AG10803 (cell line): ENCODE measurements around the gene DNAH3.
A peak's percentile ranks its signal among the peaks of the same experiment; 100 is the strongest.
"Not testable (repeated sequence)": the region's sequence is repeated elsewhere in the genome, so short reads cannot be mapped to it uniquely, and the experiment has no call there.

ENCODE experiments used
- DNase-seq: peaks from one replicate; pipeline ENCODE4 v3.0.0; 2010; ENCODE audit warnings: low read depth
- H3K4me3 ChIP-seq: 2 replicates; pipeline ENCODE4 v1.5.1; 2011; ENCODE audit warnings: mild to moderate bottlenecking, low read length, control low read depth
- TF ChIP-seq, protein P1 (sequence below): conservative IDR thresholded peaks from 2 replicates; pipeline ENCODE4 v1.5.1; 2011; ENCODE audit warnings: mild to moderate bottlenecking, low read length, control low read depth, inconsistent platforms

Gene DNAH3

DNA sequence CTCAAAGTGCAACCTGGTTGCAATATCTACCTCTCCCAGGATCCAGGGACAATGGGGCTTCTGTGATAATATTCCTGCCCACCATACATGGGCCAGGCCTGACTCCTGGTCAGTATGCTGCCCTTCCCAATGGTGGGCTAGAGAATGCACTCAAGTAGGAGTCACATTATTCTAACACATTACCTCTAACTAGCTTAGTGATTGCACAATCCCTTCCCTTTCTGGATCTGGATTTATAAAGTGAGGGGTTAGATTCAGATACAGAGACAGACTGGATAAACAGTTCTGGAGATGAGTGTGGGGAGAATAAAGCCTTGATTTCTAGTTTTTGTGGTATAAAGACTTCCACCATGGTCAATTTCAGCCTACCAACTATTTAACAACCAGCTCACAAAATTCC is 217.1 kb downstream of the DNAH3 start:
- no peak for DNase-seq
- no peak overlapping the region for H3K4me3 ChIP-seq
- TF ChIP-seq, protein P1, sequence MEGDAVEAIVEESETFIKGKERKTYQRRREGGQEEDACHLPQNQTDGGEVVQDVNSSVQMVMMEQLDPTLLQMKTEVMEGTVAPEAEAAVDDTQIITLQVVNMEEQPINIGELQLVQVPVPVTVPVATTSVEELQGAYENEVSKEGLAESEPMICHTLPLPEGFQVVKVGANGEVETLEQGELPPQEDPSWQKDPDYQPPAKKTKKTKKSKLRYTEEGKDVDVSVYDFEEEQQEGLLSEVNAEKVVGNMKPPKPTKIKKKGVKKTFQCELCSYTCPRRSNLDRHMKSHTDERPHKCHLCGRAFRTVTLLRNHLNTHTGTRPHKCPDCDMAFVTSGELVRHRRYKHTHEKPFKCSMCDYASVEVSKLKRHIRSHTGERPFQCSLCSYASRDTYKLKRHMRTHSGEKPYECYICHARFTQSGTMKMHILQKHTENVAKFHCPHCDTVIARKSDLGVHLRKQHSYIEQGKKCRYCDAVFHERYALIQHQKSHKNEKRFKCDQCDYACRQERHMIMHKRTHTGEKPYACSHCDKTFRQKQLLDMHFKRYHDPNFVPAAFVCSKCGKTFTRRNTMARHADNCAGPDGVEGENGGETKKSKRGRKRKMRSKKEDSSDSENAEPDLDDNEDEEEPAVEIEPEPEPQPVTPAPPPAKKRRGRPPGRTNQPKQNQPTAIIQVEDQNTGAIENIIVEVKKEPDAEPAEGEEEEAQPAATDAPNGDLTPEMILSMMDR = no peak

DNA sequence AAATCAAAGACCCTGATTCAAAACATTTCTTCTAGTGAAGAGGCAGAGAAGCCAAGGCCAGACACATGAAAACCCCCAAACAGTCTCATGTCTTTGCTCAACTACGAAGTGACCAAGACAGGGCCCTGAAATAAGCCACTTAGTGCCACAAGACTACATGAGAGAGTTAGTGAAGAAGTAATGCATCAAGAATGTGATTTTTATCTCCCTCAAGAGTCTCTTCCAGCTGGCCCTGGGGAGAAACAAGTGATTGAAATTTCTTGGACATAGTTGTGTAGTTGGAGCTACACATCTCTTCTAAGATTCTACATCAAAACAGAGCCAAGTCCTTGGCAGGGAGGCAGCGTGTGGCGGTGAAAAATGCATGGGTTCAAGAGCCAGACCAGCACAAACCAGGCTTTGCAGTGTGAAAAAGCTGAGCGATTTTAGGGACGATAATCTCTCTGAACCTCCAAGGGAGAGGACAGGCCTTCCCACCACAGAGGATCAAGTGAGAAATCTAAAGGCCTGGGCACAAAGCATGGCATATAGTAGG is 219.5 kb downstream of the DNAH3 start:
- TF ChIP-seq, protein P1 = no peak
- no peak overlapping the region for H3K4me3 ChIP-seq
- peak; percentile 54 for DNase-seq

GRCh38 chr16:20930365-20930690 is 220.3 kb downstream of the DNAH3 start:
- no peak overlapping the region for H3K4me3 ChIP-seq
- TF ChIP-seq, protein P1 = no peak
- no peak for DNase-seq

DNA sequence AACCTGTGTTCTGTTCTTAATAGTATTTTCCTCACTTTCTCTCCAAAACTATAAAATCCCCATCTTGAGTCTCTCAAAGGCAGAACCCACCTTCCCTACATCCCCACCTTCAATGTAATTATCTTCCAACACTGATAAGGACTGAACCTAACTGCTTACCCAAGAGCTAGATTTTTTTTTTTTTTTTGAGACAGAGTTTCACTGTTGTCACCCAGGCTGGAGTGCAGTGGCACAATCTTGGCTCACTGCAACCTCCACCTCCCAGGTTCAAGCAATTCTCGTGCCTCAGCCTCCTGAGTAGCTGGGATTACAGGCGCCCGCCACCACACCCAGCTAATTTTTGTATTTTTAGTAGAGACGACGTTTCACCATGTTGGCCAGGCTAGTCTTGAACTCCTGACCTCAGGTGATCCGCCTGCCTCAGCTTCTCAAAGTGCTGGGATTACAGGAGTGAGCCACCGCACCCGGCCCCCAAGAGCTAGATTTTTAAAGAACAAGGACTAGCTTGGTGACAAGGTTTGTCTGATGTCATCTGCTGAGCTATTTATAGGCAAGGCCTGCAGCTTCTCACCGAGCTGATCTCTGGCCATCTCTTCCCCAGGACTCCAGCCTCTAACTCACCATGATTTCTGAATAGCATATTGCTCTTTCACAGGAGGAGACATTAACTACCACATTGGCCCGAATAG is 220.8 kb downstream of the DNAH3 start:
- H3K4me3 ChIP-seq = not testable (repeated sequence)
- DNase-seq = peak; percentile 36

GRCh38 chr16:20928774-20929411 is 221.8 kb downstream of the DNAH3 start:
- TF ChIP-seq, protein P1 = no peak; the same call in 1 of the 2 replicates
- H3K4me3 ChIP-seq = no peak overlapping the region
- DNase-seq = peak; percentile 93

GRCh38 chr16:20925751-20926150 is 224.9 kb downstream of the DNAH3 start:
- H3K4me3 ChIP-seq = no peak overlapping the region
- no peak for DNase-seq
- TF ChIP-seq, protein P1 = no peak

GRCh38 chr16:20923876-20924275 is 226.8 kb downstream of the DNAH3 start:
- DNase-seq = no peak
- TF ChIP-seq, protein P1 = no peak
- H3K4me3 ChIP-seq = no peak overlapping the region
